CD4-positive, alpha-beta T cell treated with Interleukin-17A for 4 hours (primary cell): ENCODE measurements around the gene ERP27.
A peak's percentile ranks its signal among the peaks of the same experiment; 100 is the strongest.

ENCODE experiments used
- DNase-seq: peaks from one replicate; pipeline ENCODE4 v3.0.0-alpha.2; 2020; ENCODE audit warnings: mixed read lengths

Gene ERP27

GRCh38 chr12:14900521-14901227 lies 37.7 kb downstream of the ERP27 start:
- DNase-seq, result no peak

GRCh38 chr12:14896521-14897169 lies 41.7 kb downstream of the ERP27 start:
- DNase-seq, result no peak

- no peak for DNase-seq
These were observed 44.7 kb downstream of the ERP27 start for GRCh38 chr12:14893506-14894250.

GRCh38 chr12:14892726-14893505 lies 45.4 kb downstream of the ERP27 start:
- DNase-seq, result no peak

GRCh38 chr12:14890701-14891100 lies 47.6 kb downstream of the ERP27 start:
- DNase-seq, result no peak

- no peak for DNase-seq
These were observed 52.1 kb downstream of the ERP27 start for GRCh38 chr12:14886271-14886670.

GRCh38 chr12:14885718-14886221 lies 52.6 kb downstream of the ERP27 start, which contains the start of gene MGP:
Gene MGP, minus strand, starts transcription at chr12:14885854. Its CDS starts 63 bp downstream, at chr12:14885791.
- DNase-seq, result no peak

GRCh38 chr12:14884458-14884878 lies 53.9 kb downstream of the ERP27 start:
- peak; percentile 91 for DNase-seq

- DNase-seq, result no peak
These were observed 54.7 kb downstream of the ERP27 start for GRCh38 chr12:14883686-14884085.

GRCh38 chr12:14880890-14881453 lies 57.4 kb downstream of the ERP27 start:
- no peak for DNase-seq

GRCh38 chr12:14879222-14879933 lies 59.0 kb downstream of the ERP27 start:
- DNase-seq, result no peak

- DNase-seq, result no peak
These were observed 59.8 kb downstream of the ERP27 start for GRCh38 chr12:14878488-14878887.

- DNase-seq, result no peak
These were observed 61.5 kb downstream of the ERP27 start for GRCh38 chr12:14876833-14877232.

GRCh38 chr12:14874882-14875281 lies 63.5 kb downstream of the ERP27 start:
- DNase-seq, result no peak

- DNase-seq, result no peak
These were observed 64.7 kb downstream of the ERP27 start for GRCh38 chr12:14873440-14874185.

GRCh38 chr12:14871886-14872285 lies 66.5 kb downstream of the ERP27 start:
- DNase-seq, result no peak

GRCh38 chr12:14871247-14871646 lies 67.1 kb downstream of the ERP27 start:
- DNase-seq, result no peak

- no peak for DNase-seq
These were observed 69.3 kb downstream of the ERP27 start for GRCh38 chr12:14868916-14869506.
